Measurements from ENCODE around the gene STYK1.
A peak's percentile ranks its signal among the peaks of the same experiment; 100 is the strongest.
"Not testable (repeated sequence)": the region's sequence is repeated elsewhere in the genome, so short reads cannot be mapped to it uniquely, and the experiment has no call there.

Gene STYK1

GRCh38 chr12:10621278-10621677 is 52.6 kb downstream of the STYK1 start:
- no peak for DNase-seq (ENCODE audit: low read depth, low spot score)

- no peak for DNase-seq (ENCODE audit: low read depth, low spot score)
Measured at GRCh38 chr12:10620078-10620779, 53.6 kb downstream of the STYK1 start.

- no peak for DNase-seq (ENCODE audit: low read depth, low spot score)
Measured at GRCh38 chr12:10618338-10618987, 55.4 kb downstream of the STYK1 start.

GRCh38 chr12:10617863-10618262 is 56.0 kb downstream of the STYK1 start:
- DNase-seq (ENCODE audit: low read depth, low spot score), result no peak

- no peak for DNase-seq (ENCODE audit: low read depth, low spot score)
Measured at GRCh38 chr12:10615532-10615931, 58.3 kb downstream of the STYK1 start.

GRCh38 chr12:10614056-10614370 is 59.8 kb downstream of the STYK1 start:
- DNase-seq (ENCODE audit: low read depth, low spot score), result no peak

GRCh38 chr12:10613349-10614055 is 60.4 kb downstream of the STYK1 start, which contains the start of gene MAGOHB:
MAGOHB (minus strand) TSS chr12:10613609; CDS start chr12:10613532, 77 bp downstream.
- peak; percentile 97 for DNase-seq (ENCODE audit: low read depth, low spot score)

- DNase-seq (ENCODE audit: low read depth, low spot score), result no peak
Measured at GRCh38 chr12:10612984-10613348, 60.9 kb downstream of the STYK1 start.

GRCh38 chr12:10612110-10612509 is 61.7 kb downstream of the STYK1 start:
- no peak for DNase-seq (ENCODE audit: low read depth, low spot score)

GRCh38 chr12:10611258-10611657 is 62.6 kb downstream of the STYK1 start:
- DNase-seq (ENCODE audit: low read depth, low spot score), result not testable (repeated sequence)

GRCh38 chr12:10610188-10610587 is 63.7 kb downstream of the STYK1 start:
- DNase-seq (ENCODE audit: low read depth, low spot score), result no peak

- DNase-seq (ENCODE audit: low read depth, low spot score), result no peak
Measured at GRCh38 chr12:10607885-10608458, 65.9 kb downstream of the STYK1 start.

GRCh38 chr12:10601860-10602259 is 72.0 kb downstream of the STYK1 start:
- no peak for DNase-seq (ENCODE audit: low read depth, low spot score)

- DNase-seq (ENCODE audit: low read depth, low spot score), result no peak
Measured at GRCh38 chr12:10600988-10601387, 72.9 kb downstream of the STYK1 start.

- no peak for DNase-seq (ENCODE audit: low read depth, low spot score)
Measured at GRCh38 chr12:10595881-10596280, 78.0 kb downstream of the STYK1 start.

- DNase-seq (ENCODE audit: low read depth, low spot score), result no peak
Measured at GRCh38 chr12:10590966-10591365, 82.9 kb downstream of the STYK1 start.

- no peak for DNase-seq (ENCODE audit: low read depth, low spot score)
Measured at GRCh38 chr12:10584415-10584814, 89.4 kb downstream of the STYK1 start.

GRCh38 chr12:10582704-10583103 is 91.1 kb downstream of the STYK1 start:
- no peak for DNase-seq (ENCODE audit: low read depth, low spot score)

- not testable (repeated sequence) for DNase-seq (ENCODE audit: low read depth, low spot score)
Measured at GRCh38 chr12:10582133-10582532, 91.7 kb downstream of the STYK1 start.

- DNase-seq (ENCODE audit: low read depth, low spot score), result no peak
Measured at GRCh38 chr12:10574307-10574706, 99.5 kb downstream of the STYK1 start.

GRCh38 chr12:10572021-10572490 is 101.8 kb downstream of the STYK1 start:
- not testable (repeated sequence) for DNase-seq (ENCODE audit: low read depth, low spot score)

GRCh38 chr12:10571141-10571540 is 102.7 kb downstream of the STYK1 start:
- no peak for DNase-seq (ENCODE audit: low read depth, low spot score)
